ENCODE data around the gene CRYBB1. TPM values are rescaled to one million over a fixed set of nuclear protein-coding genes. Genes with fewer than 3 reads are reported as not detected.

The CRYBB1 gene
- total and polyA plus RNA-seq, 2 donors (not counting 3 experiments of a cell fraction or from before 2014, with no cell fraction given), result not detected

DNA sequence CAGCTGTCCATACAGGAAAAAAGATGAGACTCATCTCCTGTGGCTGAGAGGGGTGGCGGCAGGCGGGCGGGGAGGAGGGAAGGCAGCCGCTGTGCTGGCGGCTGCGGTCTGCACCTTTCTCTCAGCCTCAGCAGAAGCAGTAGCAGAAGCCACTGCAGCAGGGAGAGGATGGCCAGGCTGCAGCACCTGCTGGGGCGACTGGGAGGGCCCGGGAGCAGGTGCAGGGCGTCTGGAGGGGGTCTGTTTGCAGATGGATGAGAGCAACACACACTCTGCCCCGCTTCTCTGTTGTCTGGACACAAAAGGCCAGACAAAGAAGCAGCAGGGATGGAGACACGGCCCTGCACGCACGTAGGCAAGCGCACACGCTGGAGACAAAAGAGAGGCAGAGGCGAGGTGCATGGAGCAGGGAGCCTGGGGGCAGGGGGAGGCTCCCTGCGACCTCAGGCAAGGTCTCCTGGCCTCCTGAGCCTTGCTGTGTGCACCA lies 30.2 kb upstream of the CRYBB1 start:
- POLR2A ChIA-PET, result no interaction called here
- no peaks in the 10 kb centered on the region for H4K20me1 ChIP-seq (replicated peaks; ENCODE audit: control insufficient read depth, extremely low read depth, insufficient read depth, low read length)
- H3K79me2 ChIP-seq (ENCODE audit: control insufficient read depth, insufficient read depth, low read length), result no peaks in the 10 kb centered on the region
- no peak overlapping the region for H3K27ac ChIP-seq (ENCODE audit: insufficient read depth, low read depth, low read length)
- no peak overlapping the region for H3K4me2 ChIP-seq (ENCODE audit: insufficient read depth, low read length)
- no peaks in the 10 kb centered on the region for H3K9me3 ChIP-seq (replicated peaks; ENCODE audit: control insufficient read depth, insufficient read depth, low read length)
- H3K9ac ChIP-seq (replicated peaks; ENCODE audit: extremely low read depth, insufficient read depth, low read length), result no peak overlapping the region
- TF ChIP-seq EZH2 (IDR thresholded peaks at IDR 0.05; ENCODE audit: borderline replicate concordance, low read depth, low read length, severe bottlenecking) (no peak), JUN (IDR thresholded peaks at IDR 0.05; ENCODE audit: borderline replicate concordance, insufficient read depth, insufficient read length, low read depth) (no peak), FOS (IDR thresholded peaks at IDR 0.05; ENCODE audit: borderline replicate concordance, insufficient read depth, low read length) (no peak), POLR2AphosphoS5 (IDR thresholded peaks at IDR 0.05; ENCODE audit: insufficient read depth, low read depth, low read length) (no peak), GATA2 (IDR thresholded peaks at IDR 0.05; ENCODE audit: insufficient read depth, insufficient read length, low read depth, low read length) (no peak), POLR2A (IDR thresholded peaks at IDR 0.05; ENCODE audit: low read depth, low read length) (no peak), MYC (IDR thresholded peaks at IDR 0.05; ENCODE audit: low read depth, low read length) (no peak)
- TF ChIP-seq, protein P1, sequence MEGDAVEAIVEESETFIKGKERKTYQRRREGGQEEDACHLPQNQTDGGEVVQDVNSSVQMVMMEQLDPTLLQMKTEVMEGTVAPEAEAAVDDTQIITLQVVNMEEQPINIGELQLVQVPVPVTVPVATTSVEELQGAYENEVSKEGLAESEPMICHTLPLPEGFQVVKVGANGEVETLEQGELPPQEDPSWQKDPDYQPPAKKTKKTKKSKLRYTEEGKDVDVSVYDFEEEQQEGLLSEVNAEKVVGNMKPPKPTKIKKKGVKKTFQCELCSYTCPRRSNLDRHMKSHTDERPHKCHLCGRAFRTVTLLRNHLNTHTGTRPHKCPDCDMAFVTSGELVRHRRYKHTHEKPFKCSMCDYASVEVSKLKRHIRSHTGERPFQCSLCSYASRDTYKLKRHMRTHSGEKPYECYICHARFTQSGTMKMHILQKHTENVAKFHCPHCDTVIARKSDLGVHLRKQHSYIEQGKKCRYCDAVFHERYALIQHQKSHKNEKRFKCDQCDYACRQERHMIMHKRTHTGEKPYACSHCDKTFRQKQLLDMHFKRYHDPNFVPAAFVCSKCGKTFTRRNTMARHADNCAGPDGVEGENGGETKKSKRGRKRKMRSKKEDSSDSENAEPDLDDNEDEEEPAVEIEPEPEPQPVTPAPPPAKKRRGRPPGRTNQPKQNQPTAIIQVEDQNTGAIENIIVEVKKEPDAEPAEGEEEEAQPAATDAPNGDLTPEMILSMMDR (IDR thresholded peaks at IDR 0.05; ENCODE audit: extremely low read depth in 1 of 2, insufficient read depth in 1 of 2, low read depth in 1 of 2, low read length in 2 of 2), result no peak
- TF ChIP-seq, protein P2, sequence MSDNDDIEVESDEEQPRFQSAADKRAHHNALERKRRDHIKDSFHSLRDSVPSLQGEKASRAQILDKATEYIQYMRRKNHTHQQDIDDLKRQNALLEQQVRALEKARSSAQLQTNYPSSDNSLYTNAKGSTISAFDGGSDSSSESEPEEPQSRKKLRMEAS (IDR thresholded peaks at IDR 0.05; ENCODE audit: insufficient read depth, insufficient read length), result no peak
- dilution Hi-C loops (cut with MboI; ENCODE audit: extremely low pct_ligation_motif_present, low sequenced_read_pairs), result no loop called here
- CTCF ChIA-PET, result interaction anchor here (0.6 kb wide), 1 partner anchor 24 kb away, joined by 3 read pairs; no protein-coding TSS in a partner anchor
- BruUV-seq (replicated peaks), result no TSS peak
- H3K4me1 ChIP-seq (ENCODE audit: control insufficient read depth, extremely low read depth, insufficient read depth, low read length), result peaks cover 5% of the 10 kb centered on the region
- no peaks in the 10 kb centered on the region for H3K9me1 ChIP-seq (replicated peaks; ENCODE audit: control insufficient read depth, extremely low read depth, insufficient read depth, low read length)
- H3K36me3 ChIP-seq (ENCODE audit: control insufficient read depth in 2 of 2, extremely low read depth in 1 of 2, insufficient read depth in 2 of 2, low read length in 2 of 2), result no peaks in the 10 kb centered on the region
- peaks cover 24 to 29% of the 10 kb centered on the region in 2 experiments for H3K27me3 ChIP-seq (ENCODE audit: control insufficient read depth in 2 of 2, insufficient read depth in 2 of 2, low read length in 2 of 2)
- no peak for DNase-seq (ENCODE audit: low read depth, low spot score)
- no peak overlapping the region for H3K4me3 ChIP-seq (replicated peaks in 1 of 3; ENCODE audit: insufficient read depth in 1 of 3, low read depth in 1 of 3, low read length in 3 of 3)
- H2AFZ ChIP-seq (ENCODE audit: low read depth, low read length), result no peak overlapping the region
- FAIRE-seq, result no peak
- intact Hi-C loops (cut with micrococcal nuclease), result no loop called here

Measured in endothelial cell of umbilical vein (primary cell).